ENCODE measurements around the gene SLC35G6. TPM values are rescaled to one million over a fixed set of nuclear protein-coding genes. Genes with fewer than 3 reads are reported as not detected.
A peak's percentile ranks its signal among the peaks of the same experiment; 100 is the strongest.
"Not testable (repeated sequence)": the region's sequence is repeated elsewhere in the genome, so short reads cannot be mapped to it uniquely, and the experiment has no call there.

The SLC35G6 gene
- total RNA-seq, 2 experiments from 2014 or later, result not detected

DNA sequence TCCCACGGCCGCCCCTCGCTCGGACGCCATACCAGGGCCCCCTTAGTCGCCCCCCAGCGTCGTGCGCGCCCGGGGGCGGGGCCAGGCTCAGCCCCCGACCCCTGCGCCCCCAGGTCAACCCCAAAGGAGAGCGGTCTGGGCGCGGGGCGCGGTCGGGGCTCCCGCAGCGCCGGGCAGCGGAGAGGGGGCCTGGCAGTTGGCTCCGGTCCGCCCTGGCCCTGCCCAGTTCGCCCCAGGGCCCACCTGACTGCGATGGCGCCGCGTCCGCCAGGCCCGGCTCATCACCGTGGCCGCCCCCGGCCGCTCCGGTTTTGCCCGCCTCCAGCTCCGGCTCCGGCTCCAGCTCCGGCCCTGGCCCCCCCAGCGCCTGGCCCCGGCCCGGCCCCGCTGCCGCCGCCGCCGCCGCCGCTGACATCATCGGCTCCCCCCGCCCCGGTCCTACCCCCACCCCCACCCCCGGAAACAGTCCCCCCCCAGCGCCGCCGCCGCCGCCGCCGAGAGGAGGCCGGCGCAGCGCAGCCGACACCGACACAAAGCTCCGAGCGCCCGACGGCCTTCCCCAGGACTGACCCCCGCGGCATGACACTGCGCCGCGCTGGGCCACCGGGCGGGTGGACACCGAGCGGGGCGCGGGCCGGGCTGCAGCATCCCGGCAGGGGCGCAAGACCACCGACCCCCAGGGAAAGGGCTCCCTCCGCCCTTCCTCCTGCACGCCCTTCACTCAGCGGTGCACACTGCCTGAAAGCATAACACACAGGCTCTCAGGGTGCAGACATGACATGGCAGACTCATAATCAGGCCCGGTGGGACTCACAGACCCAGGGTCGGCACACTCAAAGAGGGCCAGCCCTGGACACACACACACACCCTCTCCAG is 1.8 kb upstream of the SLC35G6 start, which contains the start of gene ZBTB4:
Gene ZBTB4 (minus strand): TSS at position 419 of the 876 bp plus-strand sequence. CDS start 12,830 bp downstream, outside the sequence.
- POLR2A ChIA-PET, result interaction anchor here (0.6 to 5.6 kb wide), 14 partner anchors 8 to 694 kb away, joined by 3 to 36 read pairs (median 6); partner anchors contain the start of genes CHRNB1, MPDU1, TMEM102 and TP53

DNA sequence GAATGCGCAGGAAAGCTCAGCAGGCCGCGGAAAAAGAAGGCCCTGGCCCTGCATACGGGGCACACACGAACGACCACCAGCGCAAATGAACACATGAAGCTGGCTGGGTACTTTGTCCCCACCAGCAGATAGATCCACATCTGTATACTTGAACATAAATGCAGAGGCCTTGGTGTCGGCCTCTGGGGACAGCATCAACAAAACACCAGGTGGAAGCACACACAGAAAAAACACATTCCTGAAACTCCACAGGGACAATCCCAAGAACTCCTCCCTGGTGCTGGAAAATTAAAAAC is 1.2 kb upstream of the SLC35G6 start:
- CTCF ChIA-PET, result interaction anchor here (1.2 to 7.9 kb wide), 6 partner anchors 9 to 207 kb away, joined by 3 to 78 read pairs (median 5); partner anchors contain the start of genes FGF11, TMEM102 and TP53
- POLR2A ChIA-PET, result interaction anchor here (1.0 to 5.6 kb wide), 11 partner anchors 9 to 693 kb away, joined by 3 to 36 read pairs (median 6); partner anchors contain the start of genes CHRNB1, MPDU1, TMEM102 and TP53
- H3K4me1 Mint-ChIP-seq (ENCODE audit: low read depth), result peaks cover 63% of the 10 kb centered on the region
- no peaks in the 10 kb centered on the region for H3K9me3 Mint-ChIP-seq (ENCODE audit: insufficient read depth)
- peak overlapping the region; percentile 87 for H3K4me3 Mint-ChIP-seq
- H3K27me3 Mint-ChIP-seq (ENCODE audit: low read depth), result no peaks in the 10 kb centered on the region
- peak overlapping the region; percentile 92 for H3K27ac Mint-ChIP-seq
- ATAC-seq (no peak), DNase-seq (no peak)
- H3K36me3 Mint-ChIP-seq (ENCODE audit: low read depth), result peaks cover 19% of the 10 kb centered on the region

More for the DNA sequence above, 1.8 kb upstream of the SLC35G6 start, which contains the start of gene ZBTB4:
- peak within 1 kb of the TSS; percentile 94 for H3K4me3 Mint-ChIP-seq
- DNase-seq, result peak; percentile 68
- H3K27me3 Mint-ChIP-seq (ENCODE audit: low read depth), result no peaks in the 10 kb centered on the region
- CTCF ChIA-PET, result interaction anchor here (1.2 to 7.9 kb wide), 8 partner anchors 8 to 208 kb away, joined by 3 to 78 read pairs (median 4); partner anchors contain the start of genes FGF11, TMEM102 and TP53
- H3K9me3 Mint-ChIP-seq (ENCODE audit: insufficient read depth), result no peaks in the 10 kb centered on the region
- peaks cover 64% of the 10 kb centered on the region for H3K4me1 Mint-ChIP-seq (ENCODE audit: low read depth)
- peak; percentile 10 for ATAC-seq
- H3K27ac Mint-ChIP-seq, result peak within 1 kb of the TSS; percentile 92
- peaks cover 17% of the 10 kb centered on the region for H3K36me3 Mint-ChIP-seq (ENCODE audit: low read depth)

GRCh38 chr17:7481842-7482741 is 846 bp downstream of the SLC35G6 start:
- peak overlapping the region; percentile 94 for H3K4me3 Mint-ChIP-seq
- H3K36me3 Mint-ChIP-seq (ENCODE audit: low read depth), result peaks cover 28% of the 10 kb centered on the region
- not testable (repeated sequence) for ATAC-seq; H3K27me3 Mint-ChIP-seq (ENCODE audit: low read depth); H3K9me3 Mint-ChIP-seq (ENCODE audit: insufficient read depth); DNase-seq
- ChIA-PET POLR2A (interaction anchor here (0.6 to 5.6 kb wide), 3 partner anchors 28 to 691 kb away, joined by 3 to 36 read pairs (median 22); partner anchors contain the start of gene TMEM102), CTCF (interaction anchor here (2.4 to 7.9 kb wide), 2 partner anchors 11 to 45 kb away, joined by 7 to 78 read pairs; partner anchors contain the start of genes FGF11 and TMEM102)
- peak overlapping the region; percentile 99 for H3K27ac Mint-ChIP-seq
- H3K4me1 Mint-ChIP-seq (ENCODE audit: low read depth), result peaks cover 63% of the 10 kb centered on the region

DNA sequence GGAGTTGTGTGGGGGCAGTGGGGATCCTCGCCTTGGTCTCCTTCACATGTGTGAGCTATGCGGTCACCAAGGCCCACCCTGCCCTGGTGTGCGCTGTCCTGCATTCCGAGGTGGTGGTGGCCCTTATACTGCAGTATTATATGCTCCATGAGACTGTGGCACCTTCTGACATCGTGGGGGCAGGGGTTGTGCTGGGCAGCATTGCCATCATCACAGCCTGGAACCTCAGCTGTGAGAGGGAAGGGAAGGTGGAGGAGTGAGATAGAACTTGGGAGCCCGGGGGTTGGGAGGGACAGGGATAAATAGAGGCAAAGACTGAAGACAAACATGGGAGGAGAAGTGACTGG is 1.5 kb downstream of the SLC35G6 start:
- POLR2A ChIA-PET, result interaction anchor here (2.0 kb wide), 1 partner anchor 35 kb away, joined by 5 read pairs; no protein-coding TSS in a partner anchor

DNA sequence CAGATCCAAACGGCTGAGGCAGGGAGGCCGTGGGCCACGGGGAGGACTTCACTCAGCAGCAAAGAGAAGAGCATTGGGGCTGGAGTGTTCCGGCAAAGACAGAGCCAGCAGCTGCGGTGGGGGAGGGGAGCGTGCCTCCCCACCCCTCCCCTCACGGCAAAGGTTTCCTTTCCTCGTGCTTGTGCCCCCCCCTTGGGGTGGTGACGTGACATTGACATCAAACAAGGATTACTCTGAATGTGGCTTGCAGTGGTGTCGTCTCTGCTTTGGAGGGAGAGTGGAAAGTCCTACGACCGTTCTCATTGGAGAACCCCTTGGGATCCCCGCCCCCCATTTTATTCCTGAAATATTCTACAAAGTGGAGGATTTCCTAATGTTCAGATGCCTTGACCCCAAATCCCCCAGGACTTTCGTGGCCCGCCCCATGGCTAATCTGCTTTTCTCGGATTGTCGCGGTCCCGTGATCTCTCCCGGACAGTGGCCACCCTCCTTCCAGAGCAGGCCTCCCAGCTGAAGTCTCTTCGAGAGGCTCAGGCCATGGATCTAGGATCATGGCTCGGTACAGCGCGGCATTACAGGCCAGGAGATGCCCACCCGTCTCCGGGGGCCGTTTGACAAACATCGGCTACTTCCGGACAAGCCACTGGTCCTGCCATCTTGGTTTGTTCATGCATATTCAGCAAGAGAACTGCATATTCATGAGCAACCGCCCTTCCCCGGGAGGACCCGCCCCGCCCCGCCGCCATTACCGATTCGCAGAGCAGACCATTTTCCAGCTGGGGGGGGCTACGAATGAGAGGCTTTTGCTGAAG is 2.2 kb downstream of the SLC35G6 start:
- peak; percentile 97 for DNase-seq
- Mint-ChIP-seq H3K4me1 (ENCODE audit: low read depth) (peaks cover 58% of the 10 kb centered on the region), H3K27me3 (ENCODE audit: low read depth) (no peaks in the 10 kb centered on the region), H3K27ac (peak overlapping the region; percentile 99), H3K36me3 (ENCODE audit: low read depth) (peaks cover 32% of the 10 kb centered on the region), H3K4me3 (peak overlapping the region; percentile 94), H3K9me3 (ENCODE audit: insufficient read depth) (no peaks in the 10 kb centered on the region)
- ChIA-PET CTCF (interaction anchor here (1.1 to 5.9 kb wide), 3 partner anchors 24 to 77 kb away, joined by 3 to 62 read pairs (median 4); partner anchors contain the start of gene TMEM102), POLR2A (interaction anchor here (0.5 to 4.4 kb wide), 33 partner anchors 8 to 203 kb away, joined by 3 to 41 read pairs (median 6); partner anchors contain the start of genes CD68, CHRNB1, MPDU1 and NEURL4)
- peak; percentile 59 for ATAC-seq

More for the DNA sequence above, 1.5 kb downstream of the SLC35G6 start:
- not testable (repeated sequence) for ATAC-seq; DNase-seq; H3K27me3 Mint-ChIP-seq (ENCODE audit: low read depth); H3K9me3 Mint-ChIP-seq (ENCODE audit: insufficient read depth)
- Mint-ChIP-seq H3K4me3 (peak overlapping the region; percentile 94), H3K27ac (peak overlapping the region; percentile 99), H3K4me1 (ENCODE audit: low read depth) (peaks cover 63% of the 10 kb centered on the region), H3K36me3 (ENCODE audit: low read depth) (peaks cover 32% of the 10 kb centered on the region)
- CTCF ChIA-PET, result interaction anchor here (7.9 kb wide), 1 partner anchor 45 kb away, joined by 78 read pairs; the partner anchor contains the start of genes FGF11 and TMEM102

DNA sequence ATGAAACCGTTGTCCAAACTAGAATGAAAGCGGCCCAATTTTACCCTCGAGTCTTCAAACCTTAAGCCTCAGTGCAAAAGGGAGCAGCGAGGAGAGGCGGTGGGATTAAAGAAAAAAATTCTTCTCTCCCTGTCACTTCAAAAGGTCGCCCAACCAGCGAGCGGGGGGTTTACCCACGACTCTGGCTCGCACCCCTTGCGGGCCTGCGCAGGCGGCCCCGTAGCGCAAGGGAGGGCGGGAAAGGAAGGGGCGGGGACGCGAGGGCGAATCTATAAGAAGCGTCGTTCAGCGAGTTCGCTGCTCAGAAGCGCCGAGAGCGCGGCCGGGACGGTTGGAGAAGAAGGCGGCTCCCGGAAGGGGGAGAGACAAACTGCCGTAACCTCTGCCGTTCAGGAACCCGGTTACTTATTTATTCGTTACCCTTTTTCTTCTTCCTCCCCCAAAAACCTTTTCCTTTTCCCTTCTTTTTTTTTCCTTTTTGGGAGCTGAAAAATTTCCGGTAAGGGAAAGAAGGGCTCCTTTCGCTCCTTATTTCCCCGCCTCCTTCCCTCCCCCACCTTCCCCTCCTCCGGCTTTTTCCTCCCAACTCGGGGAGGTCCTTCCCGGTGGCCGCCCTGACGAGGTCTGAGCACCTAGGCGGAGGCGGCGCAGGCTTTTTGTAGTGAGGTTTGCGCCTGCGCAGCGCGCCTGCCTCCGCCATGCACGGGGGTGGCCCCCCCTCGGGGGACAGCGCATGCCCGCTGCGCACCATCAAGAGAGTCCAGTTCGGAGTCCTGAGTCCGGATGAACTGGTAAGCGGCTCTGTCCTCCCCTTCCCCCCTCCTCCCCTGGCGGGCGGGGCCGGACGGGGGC is 3.0 kb downstream of the SLC35G6 start, which contains the start of gene POLR2A:
Gene POLR2A (plus strand): TSS at position 300 of the 852 bp plus-strand sequence.
- peaks cover 63% of the 10 kb centered on the region for H3K4me1 Mint-ChIP-seq (ENCODE audit: low read depth)

DNA sequence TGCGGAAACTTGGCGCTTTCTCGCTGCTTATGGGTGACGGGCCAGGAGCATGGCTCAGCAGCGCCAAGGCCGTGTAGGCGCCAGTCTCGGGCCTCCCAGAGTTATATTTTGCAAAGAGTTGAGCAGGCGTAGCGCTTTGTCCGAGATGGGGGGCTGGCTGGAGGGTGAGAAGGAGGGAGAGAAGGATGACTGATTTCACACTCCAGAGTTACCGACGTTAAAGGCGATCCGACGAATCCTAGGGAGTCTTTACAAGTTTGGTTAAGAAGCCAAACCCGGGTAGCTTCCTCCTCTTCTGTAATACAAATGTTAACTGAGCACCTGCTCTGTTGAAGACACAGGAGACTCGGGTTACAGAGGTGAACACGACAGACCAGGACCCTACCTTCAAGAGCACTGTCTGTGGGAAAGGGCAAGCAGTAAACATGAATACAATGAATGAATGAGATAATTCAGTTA is 3.7 kb downstream of the SLC35G6 start:
- ATAC-seq (no peak), DNase-seq (no peak)
- Mint-ChIP-seq H3K27me3 (ENCODE audit: low read depth) (no peaks in the 10 kb centered on the region), H3K4me3 (peak overlapping the region; percentile 94), H3K9me3 (ENCODE audit: insufficient read depth) (no peaks in the 10 kb centered on the region), H3K36me3 (ENCODE audit: low read depth) (peaks cover 33% of the 10 kb centered on the region), H3K27ac (peak overlapping the region; percentile 99), H3K4me1 (ENCODE audit: low read depth) (peaks cover 64% of the 10 kb centered on the region)
- POLR2A ChIA-PET, result interaction anchor here (0.6 to 4.4 kb wide), 36 partner anchors 9 to 762 kb away, joined by 3 to 41 read pairs (median 5); partner anchors contain the start of genes CD68, CHRNB1, MPDU1 and SENP3
- CTCF ChIA-PET, result interaction anchor here (0.7 to 5.9 kb wide), 9 partner anchors 30 to 205 kb away, joined by 3 to 62 read pairs (median 5); partner anchors contain the start of genes FXR2, SENP3, TMEM102 and TP53

More for the DNA sequence above, 3.0 kb downstream of the SLC35G6 start, which contains the start of gene POLR2A:
- POLR2A ChIA-PET, result interaction anchor here (0.5 to 4.4 kb wide), 37 partner anchors 9 to 763 kb away, joined by 3 to 41 read pairs (median 5); partner anchors contain the start of genes CD68, CHRNB1, MPDU1 and NEURL4
- CTCF ChIA-PET, result interaction anchor here (1.0 to 5.9 kb wide), 8 partner anchors 23 to 203 kb away, joined by 3 to 62 read pairs (median 4); partner anchors contain the start of genes FXR2, SENP3, TMEM102 and TP53
- peaks cover 33% of the 10 kb centered on the region for H3K36me3 Mint-ChIP-seq (ENCODE audit: low read depth)
- peak within 1 kb of the TSS; percentile 94 for H3K4me3 Mint-ChIP-seq
- H3K27ac Mint-ChIP-seq, result peak within 1 kb of the TSS; percentile 99
- H3K27me3 Mint-ChIP-seq (ENCODE audit: low read depth), result no peaks in the 10 kb centered on the region
- H3K9me3 Mint-ChIP-seq (ENCODE audit: insufficient read depth), result no peaks in the 10 kb centered on the region
- DNase-seq (peak; percentile 97), ATAC-seq (peak; percentile 64)

GRCh38 chr17:7486181-7486580 is 4.9 kb downstream of the SLC35G6 start:
- ATAC-seq, result no peak
- Mint-ChIP-seq H3K27me3 (ENCODE audit: low read depth) (no peaks in the 10 kb centered on the region), H3K9me3 (ENCODE audit: insufficient read depth) (no peaks in the 10 kb centered on the region), H3K4me1 (ENCODE audit: low read depth) (peaks cover 63% of the 10 kb centered on the region), H3K27ac (peak overlapping the region; percentile 79), H3K4me3 (peak overlapping the region; percentile 82), H3K36me3 (ENCODE audit: low read depth) (peaks cover 37% of the 10 kb centered on the region)
- ChIA-PET POLR2A (interaction anchor here (0.9 to 4.4 kb wide), 10 partner anchors 7 to 201 kb away, joined by 3 to 41 read pairs (median 11); partner anchors contain the start of genes MPDU1, SENP3, TMEM102 and TP53), CTCF (interaction anchor here (0.9 to 5.9 kb wide), 7 partner anchors 29 to 74 kb away, joined by 3 to 62 read pairs (median 9); partner anchors contain the start of genes SENP3 and TMEM102)
- no peak for DNase-seq

DNA sequence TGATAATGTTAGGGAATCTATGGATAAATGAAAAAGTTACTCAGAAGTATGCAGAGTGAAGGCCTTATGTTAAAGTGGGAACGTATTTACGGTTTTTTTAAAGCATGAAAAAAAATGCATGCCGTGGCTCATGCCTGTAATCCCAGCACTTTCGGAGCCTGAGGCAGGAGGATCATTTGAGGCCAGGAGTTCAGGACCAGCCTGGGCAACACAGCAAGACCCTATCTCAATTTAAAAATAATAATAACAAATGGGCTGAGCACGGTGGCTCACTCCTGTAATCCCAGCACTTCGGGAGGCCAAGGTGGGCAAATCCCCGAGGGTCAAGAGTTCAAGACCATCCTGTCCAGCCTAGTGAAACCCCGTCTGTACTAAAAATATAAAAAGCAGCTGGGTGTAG is 8.9 kb downstream of the SLC35G6 start:
- no peak overlapping the region for H3K27ac Mint-ChIP-seq

More for the DNA sequence above, 8.9 kb downstream of the SLC35G6 start:
- Mint-ChIP-seq H3K4me1 (ENCODE audit: low read depth) (peaks cover 63% of the 10 kb centered on the region), H3K9me3 (ENCODE audit: insufficient read depth) (no peaks in the 10 kb centered on the region), H3K27me3 (ENCODE audit: low read depth) (no peaks in the 10 kb centered on the region), H3K36me3 (ENCODE audit: low read depth) (peaks cover 60% of the 10 kb centered on the region), H3K4me3 (no peak overlapping the region)
- POLR2A ChIA-PET, result interaction anchor here (0.9 to 1.2 kb wide), 3 partner anchors 14 to 136 kb away, joined by 3 to 4 read pairs (median 3); no protein-coding TSS in a partner anchor
- CTCF ChIA-PET, result interaction anchor here (1.1 to 1.7 kb wide), 3 partner anchors 14 to 71 kb away, joined by 3 to 7 read pairs (median 4); partner anchors contain the start of gene SENP3
- DNase-seq (no peak), ATAC-seq (no peak)

Measured in activated CD8-positive, alpha-beta T cell treated with anti-CD3 and anti-CD28 coated beads, Interleukin-2, amount 10 ng/mL, durations not matched to agents 7 days and 5 days (primary cell).